HepG2 (cell line): ENCODE measurements around the gene ABAT. TPM values are rescaled to one million over a fixed set of nuclear protein-coding genes. Genes with fewer than 3 reads are reported as not detected.

ENCODE experiments used
- ELF4 ChIP-seq: sonication (generic); formaldehyde crosslinking; IDR thresholded peaks from 2 replicates; pipeline ENCODE4 v1.5.0; 2020; ENCODE audit warnings: missing genetic modification reagents, mild to moderate bottlenecking, moderate library complexity, borderline replicate concordance
- MEF2D ChIP-seq: sonication (generic); formaldehyde crosslinking; IDR thresholded peaks from 2 replicates; pipeline ENCODE4 v1.5.1; 2020; ENCODE audit warnings: mild to moderate bottlenecking, missing genetic modification reagents
- RBFOX2 ChIP-seq: fragments of 200-400 bp; formaldehyde crosslinking; IDR thresholded peaks from 2 replicates; pipeline ENCODE4 v1.6.1; 2017; ENCODE audit warnings: low read depth, mild to moderate bottlenecking, low read length
- TCF7 ChIP-seq: sonication (generic); IDR thresholded peaks from 2 replicates; pipeline ENCODE4 v1.6.1; 2016; ENCODE audit warnings: antibody characterized with exemption, low read depth
- TEAD3 ChIP-seq: optimal IDR thresholded peaks from 2 replicates; pipeline ENCODE3; 2016; ENCODE audit warnings: borderline replicate concordance
- WIZ ChIP-seq: sonication (generic); formaldehyde crosslinking; IDR thresholded peaks from 2 replicates; pipeline ENCODE4 v1.5.1; 2020; ENCODE audit warnings: mild to moderate bottlenecking, missing genetic modification reagents
- ZBTB33 ChIP-seq: sonication (generic); formaldehyde crosslinking; IDR thresholded peaks from 2 replicates; pipeline ENCODE4 v1.4.0; 2020; ENCODE audit warnings: missing genetic modification reagents
- ZNF234 ChIP-seq: sonication (generic); formaldehyde crosslinking; conservative IDR thresholded peaks from 2 replicates; pipeline ENCODE4 v1.5.1; 2020; ENCODE audit warnings: mild to moderate bottlenecking, missing genetic modification reagents
- ZNF263 ChIP-seq: sonication (generic); formaldehyde crosslinking; IDR thresholded peaks from 2 replicates; pipeline ENCODE4 v1.4.0; 2020; ENCODE audit warnings: missing genetic modification reagents
- ZNF451 ChIP-seq: sonication (generic); formaldehyde crosslinking; IDR thresholded peaks from 2 replicates; pipeline ENCODE4 v1.5.0; 2020; ENCODE audit warnings: mild to moderate bottlenecking, missing genetic modification reagents
- ZNF530 ChIP-seq: sonication (generic); formaldehyde crosslinking; IDR thresholded peaks from 2 replicates; pipeline ENCODE4 v1.5.0; 2020; ENCODE audit warnings: low read depth, mild to moderate bottlenecking, missing genetic modification reagents
- ZNF619 ChIP-seq: sonication (generic); formaldehyde crosslinking; IDR thresholded peaks from 2 replicates; pipeline ENCODE4 v1.4.0; 2020; ENCODE audit warnings: mild to moderate bottlenecking, missing genetic modification reagents
- polyA plus RNA-seq, 8 experiments: library from polyadenylated mRNA; depleted of rRNA in 3 of 8; stranded (reverse) in 7 of 8; unstranded in 1 of 8; fragments of >200 nt; fragmentation: Illumina TruSeq in 4 of 8; extraction: Trizol in 4 of 8; gene quantifications; 2 replicates each; pipeline versions ENCODE4 v1.2.1 to v1.2.3, GENCODE V29; 2011 to 2016; ENCODE audit warnings: low read depth in 4 of 8, missing spikeins in 1 of 8, mixed read lengths in 1 of 8; ENCODE audit not compliant: insufficient read depth in 1 of 8
- total RNA-seq, 5 experiments: library from RNA; depleted of rRNA; stranded (reverse); fragments of >200 nt; fragmentation: Illumina TruSeq; extraction: Trizol; gene quantifications; 2 replicates each; pipeline ENCODE4 v1.2.3, GENCODE V29; 2016; ENCODE audit warnings: low read depth in 1 of 5
- TF ChIP-seq, protein P1 (sequence below): sonication (generic); formaldehyde crosslinking; IDR thresholded peaks from 2 replicates; pipeline ENCODE4 v1.4.0; 2020; ENCODE audit warnings: missing genetic modification reagents

ABAT gene
- total and polyA plus RNA-seq, 2 of the 13 experiments (the other 11 are each of a cell fraction or from before 2014, with no cell fraction given): 47.6 to 97.3 TPM

DNA sequence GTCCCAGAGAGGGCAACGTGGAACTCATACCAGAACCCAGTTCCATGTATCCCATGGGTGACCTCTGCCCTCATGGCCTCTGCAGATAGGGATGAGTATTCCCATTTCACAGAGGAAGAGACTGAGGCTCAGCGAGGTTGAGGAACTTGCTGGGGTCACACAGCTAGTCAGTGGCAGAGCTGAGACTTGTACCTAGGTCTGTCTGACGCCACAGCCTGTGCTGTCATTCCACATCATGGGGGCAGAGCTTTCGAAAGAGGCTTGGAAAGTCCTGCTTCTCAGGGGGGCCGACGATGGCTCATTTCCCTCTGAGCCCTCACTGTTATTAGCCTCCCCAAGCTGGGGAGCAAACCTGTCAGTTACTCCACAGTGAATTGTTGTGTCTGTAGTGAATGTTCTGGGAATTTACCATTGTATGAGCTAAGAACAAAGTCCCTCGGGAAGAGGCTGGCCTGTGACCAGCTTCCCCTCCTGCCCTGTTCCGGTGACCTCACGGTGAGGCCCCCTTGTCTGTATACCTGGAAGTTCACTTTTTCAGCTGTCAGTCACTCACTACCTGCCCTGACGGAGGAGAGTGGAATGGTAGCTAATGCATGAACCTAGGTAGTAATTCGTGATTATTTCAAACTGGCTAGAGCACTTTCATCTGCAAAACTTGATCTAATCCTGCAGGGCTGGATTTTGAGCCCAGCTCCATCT is 44.0 kb upstream of the ABAT start (continued):
- TF ChIP-seq ZNF530 (no peak), TEAD3 (no peak), ZNF234 (no peak), ZBTB33 (CRISPR knock-in tag) (no peak), RBFOX2 (peak; percentile 41; the same call in 1 of the 2 replicates), MEF2D (CRISPR knock-in tag) (peak; percentile 64; the same call in 1 of the 2 replicates), ZNF263 (CRISPR knock-in tag) (0 out of 2 replicates have a peak, but pooled peaks have one; percentile 11), ZNF619 (CRISPR knock-in tag) (no peak), ZNF451 (0 out of 2 replicates have a peak, but pooled peaks have one; percentile 33), ELF4 (CRISPR knock-in tag) (no peak), TCF7 (no peak), WIZ (CRISPR knock-in tag) (no peak)
- TF ChIP-seq, protein P1, sequence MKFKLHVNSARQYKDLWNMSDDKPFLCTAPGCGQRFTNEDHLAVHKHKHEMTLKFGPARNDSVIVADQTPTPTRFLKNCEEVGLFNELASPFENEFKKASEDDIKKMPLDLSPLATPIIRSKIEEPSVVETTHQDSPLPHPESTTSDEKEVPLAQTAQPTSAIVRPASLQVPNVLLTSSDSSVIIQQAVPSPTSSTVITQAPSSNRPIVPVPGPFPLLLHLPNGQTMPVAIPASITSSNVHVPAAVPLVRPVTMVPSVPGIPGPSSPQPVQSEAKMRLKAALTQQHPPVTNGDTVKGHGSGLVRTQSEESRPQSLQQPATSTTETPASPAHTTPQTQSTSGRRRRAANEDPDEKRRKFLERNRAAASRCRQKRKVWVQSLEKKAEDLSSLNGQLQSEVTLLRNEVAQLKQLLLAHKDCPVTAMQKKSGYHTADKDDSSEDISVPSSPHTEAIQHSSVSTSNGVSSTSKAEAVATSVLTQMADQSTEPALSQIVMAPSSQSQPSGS (CRISPR knock-in tag): no peak
